ENCODE measurements around the gene LRIG1. TPM values are rescaled to one million over a fixed set of nuclear protein-coding genes. Genes with fewer than 3 reads are reported as not detected.

Gene LRIG1
- total RNA-seq, 1 experiment from 2014 or later, result 5.3 TPM

GRCh38 chr3:66392966-66393332 is 107.9 kb downstream of the LRIG1 start:
- no TSS peak for BruUV-seq (replicated peaks)
- Histone ChIP-seq H3K4me1 (ENCODE audit: control insufficient read depth, insufficient read depth, low read length) (no peaks in the 10 kb centered on the region), H3K36me3 (ENCODE audit: control insufficient read depth, insufficient read depth, low read length) (no peaks in the 10 kb centered on the region), H3K27me3 (ENCODE audit: control insufficient read depth, insufficient read depth, low read length) (no peaks in the 10 kb centered on the region), H3K9me3 (ENCODE audit: control insufficient read depth, insufficient read depth, low read depth, low read length) (no peaks in the 10 kb centered on the region), H3K4me3 (ENCODE audit: low read depth in 2 of 2, low read length in 2 of 2) (no peak overlapping the region), H3K27ac (ENCODE audit: low read length) (no peak overlapping the region)
- POLR2A ChIA-PET, result no interaction called here
- in situ Hi-C loops (cut with HindIII; ENCODE audit: low pct_unique_long_range_greater_than_20kb, low sequenced_read_pairs), result no loop called here
- TF ChIP-seq REST (IDR thresholded peaks at IDR 0.05; ENCODE audit: insufficient read depth in 1 of 2, low read depth in 2 of 2, low read length in 1 of 2) (no peak), TCF7L2 (IDR thresholded peaks at IDR 0.05; ENCODE audit: low read depth, low read length) (no peak), CTCF (IDR thresholded peaks at IDR 0.05) (no peak)
- intact Hi-C loops (cut with micrococcal nuclease; ENCODE audit: unreplicated experiment), result no loop called here
- ATAC-seq, result no peak
- CTCF ChIA-PET, result no interaction called here
- DNase-seq (ENCODE audit: low read depth, low spot score), result no peak

GRCh38 chr3:66392512-66392911 is 108.3 kb downstream of the LRIG1 start:
- no peak for ATAC-seq

More at GRCh38 chr3:66392512-66392911, 108.3 kb downstream of the LRIG1 start:
- intact Hi-C loops (cut with micrococcal nuclease; ENCODE audit: unreplicated experiment) (no loop called here), in situ Hi-C loops (cut with HindIII; ENCODE audit: low pct_unique_long_range_greater_than_20kb, low sequenced_read_pairs) (no loop called here)
- Histone ChIP-seq H3K36me3 (ENCODE audit: control insufficient read depth, insufficient read depth, low read length) (no peaks in the 10 kb centered on the region), H3K27ac (ENCODE audit: low read length) (no peak overlapping the region), H3K4me1 (ENCODE audit: control insufficient read depth, insufficient read depth, low read length) (no peaks in the 10 kb centered on the region), H3K9me3 (ENCODE audit: control insufficient read depth, insufficient read depth, low read depth, low read length) (no peaks in the 10 kb centered on the region), H3K27me3 (ENCODE audit: control insufficient read depth, insufficient read depth, low read length) (no peaks in the 10 kb centered on the region), H3K4me3 (ENCODE audit: low read depth in 2 of 2, low read length in 2 of 2) (no peak overlapping the region)
- POLR2A ChIA-PET, result no interaction called here
- no peak for DNase-seq (ENCODE audit: low read depth, low spot score)
- TF ChIP-seq POLR2AphosphoS5 (IDR thresholded peaks at IDR 0.05; ENCODE audit: low read depth, low read length) (no peak), REST (IDR thresholded peaks at IDR 0.05; ENCODE audit: insufficient read depth in 1 of 2, low read depth in 2 of 2, low read length in 1 of 2) (no peak), TCF7L2 (IDR thresholded peaks at IDR 0.05; ENCODE audit: low read depth, low read length) (no peak), SIN3A (IDR thresholded peaks at IDR 0.05; ENCODE audit: borderline replicate concordance, insufficient read depth, low read depth, low read length) (no peak), CTCF (IDR thresholded peaks at IDR 0.05) (no peak)
- no TSS peak for BruUV-seq (replicated peaks)
- CTCF ChIA-PET, result no interaction called here

Data from Panc1 (cell line).